ACC112 (cell line): Measurements from ENCODE around the gene FOXD2.

Experiments
- H2AFZ ChIP-seq: fragments of 200-600 bp; sonication (generic); one replicate; pipeline ENCODE4 v1.6.0; 2017; ENCODE audit warnings: antibody characterized with exemption, low read length; ENCODE audit not compliant: unreplicated experiment
- H3K27ac ChIP-seq: fragments of 200-600 bp; sonication (generic); 2 replicates; pipeline ENCODE4 v1.5.1; 2014; ENCODE audit warnings: low read depth, mild to moderate bottlenecking, antibody characterized with exemption, low read length, moderate library complexity
- H3K27me3 ChIP-seq: fragments of 200-600 bp; sonication (generic); 2 replicates; pipeline ENCODE4 v1.6.1; 2014; ENCODE audit warnings: mild to moderate bottlenecking, antibody characterized with exemption, low read length, moderate library complexity, mixed read lengths; ENCODE audit not compliant: insufficient read depth
- H3K36me3 ChIP-seq: fragments of 200-600 bp; sonication (generic); 2 replicates; pipeline ENCODE4 v1.6.1; 2016; ENCODE audit warnings: mild to moderate bottlenecking, antibody characterized with exemption, low read length, moderate library complexity, mixed read lengths; ENCODE audit not compliant: insufficient read depth
- H3K4me1 ChIP-seq: fragments of 200-600 bp; sonication (generic); one replicate; pipeline ENCODE4 v1.6.1; 2016; ENCODE audit warnings: low read length, mixed read lengths; ENCODE audit not compliant: insufficient read depth, unreplicated experiment, control insufficient read depth
- H3K4me3 ChIP-seq: fragments of 200-600 bp; sonication (generic); 2 replicates; pipeline ENCODE4 v1.5.1; 2014; ENCODE audit warnings: mild to moderate bottlenecking, low read depth, low read length
- H3K79me2 ChIP-seq: fragments of 200-600 bp; sonication (generic); one replicate; pipeline ENCODE4 v1.6.0; 2016; ENCODE audit warnings: low read length; ENCODE audit not compliant: control insufficient read depth, unreplicated experiment, insufficient read depth

Gene FOXD2

GRCh38 chr1:47403321-47403910, 34.4 kb upstream of the FOXD2 start:
- Histone ChIP-seq H3K4me3 (no peak overlapping the region), H3K79me2 (no peaks in the 10 kb centered on the region), H3K36me3 (no peaks in the 10 kb centered on the region), H3K27ac (no peak overlapping the region), H3K27me3 (peaks cover 29% of the 10 kb centered on the region; the same call in 1 of the 2 replicates), H3K4me1 (peaks cover 4% of the 10 kb centered on the region), H2AFZ (no peak overlapping the region)

DNA sequence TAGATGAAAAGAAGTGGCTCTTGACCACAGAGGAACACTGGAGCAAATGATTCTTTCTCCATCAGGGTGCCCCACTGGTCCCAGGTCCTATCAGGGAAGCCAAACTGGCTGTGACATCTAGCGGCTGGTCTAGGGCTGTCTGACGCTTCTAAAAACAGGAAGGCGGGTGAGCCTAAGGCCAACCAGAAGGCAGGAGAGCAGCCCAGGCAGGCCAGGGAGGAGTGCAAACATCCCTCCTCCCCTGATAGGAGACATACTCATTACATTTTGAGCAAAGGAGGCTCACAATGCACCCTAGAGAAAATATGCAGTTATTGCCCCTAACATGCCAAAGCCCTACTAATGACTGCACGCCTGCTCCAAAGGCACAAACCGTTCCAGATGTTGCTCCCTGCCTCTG, 32.1 kb upstream of the FOXD2 start:
- H2AFZ ChIP-seq = no peak overlapping the region
- H3K27ac ChIP-seq = no peak overlapping the region
- no peaks in the 10 kb centered on the region for H3K36me3 ChIP-seq
- H3K79me2 ChIP-seq = no peaks in the 10 kb centered on the region
- peaks cover 16% of the 10 kb centered on the region for H3K4me1 ChIP-seq
- H3K4me3 ChIP-seq = no peak overlapping the region
- 0 out of 2 replicates have a peak, but pooled peaks cover 17% of the 10 kb centered on the region for H3K27me3 ChIP-seq

DNA sequence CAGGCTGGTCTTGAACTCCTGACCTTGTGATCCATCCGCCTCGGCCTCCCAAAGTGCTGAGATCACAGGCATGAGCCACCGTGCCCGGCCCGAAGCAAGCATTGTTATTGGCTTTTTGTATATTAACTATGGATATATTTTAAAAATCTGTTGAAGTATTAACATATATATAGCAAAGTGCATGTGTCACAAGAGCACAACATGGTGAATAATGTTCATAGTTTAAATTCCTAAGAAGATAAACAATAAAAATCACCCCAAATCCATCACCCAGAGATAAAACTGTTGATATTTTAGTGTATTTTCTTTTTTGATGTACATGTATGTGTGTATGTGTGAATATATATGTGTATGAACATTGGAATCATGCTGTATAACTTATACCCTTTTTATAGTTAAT, 30.9 kb upstream of the FOXD2 start:
- Histone ChIP-seq H3K4me1 (peaks cover 16% of the 10 kb centered on the region), H3K27ac (no peak overlapping the region), H2AFZ (no peak overlapping the region), H3K4me3 (no peak overlapping the region), H3K27me3 (0 out of 2 replicates have a peak, but pooled peaks cover 8% of the 10 kb centered on the region), H3K36me3 (no peaks in the 10 kb centered on the region), H3K79me2 (no peaks in the 10 kb centered on the region)

DNA sequence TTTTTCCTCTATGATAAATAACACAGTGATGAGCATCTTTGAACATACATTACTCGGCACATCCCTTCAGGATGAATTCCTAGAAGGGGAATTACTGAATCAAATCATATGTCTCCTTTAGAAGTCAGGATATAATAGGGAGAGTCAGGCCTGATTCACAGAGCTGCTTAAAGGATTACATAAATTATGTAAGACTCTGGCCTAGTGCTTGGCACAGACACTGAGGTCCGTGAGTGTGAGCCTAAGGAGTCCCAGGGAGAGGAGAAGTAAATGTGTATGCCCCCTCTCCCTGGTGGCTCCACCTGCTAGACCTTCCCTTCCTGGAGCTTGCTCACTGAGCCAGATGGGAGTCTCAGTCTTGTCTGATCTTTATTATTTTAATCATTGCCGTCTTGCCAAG, 30.4 kb upstream of the FOXD2 start:
- Histone ChIP-seq H3K36me3 (no peaks in the 10 kb centered on the region), H3K27me3 (0 out of 2 replicates have a peak, but pooled peaks cover 2% of the 10 kb centered on the region), H3K79me2 (no peaks in the 10 kb centered on the region), H3K4me3 (no peak overlapping the region), H2AFZ (no peak overlapping the region), H3K4me1 (peaks cover 16% of the 10 kb centered on the region), H3K27ac (no peak overlapping the region)

GRCh38 chr1:47409311-47410067, 28.4 kb upstream of the FOXD2 start:
- no peak overlapping the region for H2AFZ ChIP-seq
- H3K79me2 ChIP-seq = no peaks in the 10 kb centered on the region
- no peak overlapping the region for H3K27ac ChIP-seq
- 0 out of 2 replicates have a peak, but pooled peaks cover 7% of the 10 kb centered on the region for H3K27me3 ChIP-seq
- no peak overlapping the region for H3K4me3 ChIP-seq
- H3K4me1 ChIP-seq = peaks cover 16% of the 10 kb centered on the region
- no peaks in the 10 kb centered on the region for H3K36me3 ChIP-seq

DNA sequence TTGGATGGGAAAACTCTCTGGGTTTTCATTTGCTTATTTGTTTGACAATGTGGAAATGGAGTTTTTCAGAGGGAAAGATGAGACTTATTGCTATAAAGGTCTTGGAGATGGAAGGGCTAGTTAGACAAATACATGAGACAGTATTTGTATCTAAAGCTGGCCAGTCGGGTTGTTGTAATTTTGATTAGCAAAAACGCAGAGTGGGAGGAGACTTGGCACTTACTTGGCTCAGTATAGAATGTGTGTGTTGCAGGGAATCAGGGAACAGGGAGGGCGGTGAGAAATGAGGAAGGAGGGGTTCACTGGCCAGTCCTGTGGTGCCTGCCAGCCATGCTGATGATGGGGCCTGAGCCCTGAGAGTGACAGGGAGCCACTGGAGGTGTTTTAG, 27.8 kb upstream of the FOXD2 start:
- Histone ChIP-seq H3K4me3 (no peak overlapping the region), H3K27ac (no peak overlapping the region), H3K36me3 (no peaks in the 10 kb centered on the region), H3K4me1 (peaks cover 16% of the 10 kb centered on the region), H3K79me2 (no peaks in the 10 kb centered on the region), H3K27me3 (peaks cover 12% of the 10 kb centered on the region), H2AFZ (no peak overlapping the region)

- peaks cover 24% of the 10 kb centered on the region for H3K27me3 ChIP-seq
- no peak overlapping the region for H2AFZ ChIP-seq
- peaks cover 16% of the 10 kb centered on the region for H3K4me1 ChIP-seq
- H3K4me3 ChIP-seq = no peak overlapping the region
- no peaks in the 10 kb centered on the region for H3K36me3 ChIP-seq
- no peaks in the 10 kb centered on the region for H3K79me2 ChIP-seq
- H3K27ac ChIP-seq = no peak overlapping the region
Measured at GRCh38 chr1:47411436-47411835, 26.4 kb upstream of the FOXD2 start.

DNA sequence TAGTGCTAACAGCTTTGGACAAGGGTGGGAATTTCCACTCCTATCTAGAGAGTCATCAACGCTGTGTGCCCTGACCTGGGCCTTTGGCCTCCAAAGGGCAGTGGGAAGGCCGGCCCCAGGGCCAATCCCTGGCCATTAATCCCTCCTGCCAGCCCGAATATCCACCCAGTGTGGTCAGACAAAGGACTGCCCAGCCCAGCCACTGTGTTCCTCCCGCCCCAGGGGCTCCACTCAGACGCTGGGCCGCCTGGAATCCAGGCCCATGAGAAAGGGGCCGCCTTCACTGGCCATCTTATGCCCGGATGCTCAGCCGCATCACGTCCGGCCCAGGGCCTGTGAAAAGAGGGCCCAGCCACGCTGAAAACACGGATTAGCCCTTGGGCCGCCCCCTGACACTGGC, 25.4 kb upstream of the FOXD2 start:
- peaks cover 12% of the 10 kb centered on the region for H3K4me1 ChIP-seq

GRCh38 chr1:47415728-47416318, 22.0 kb upstream of the FOXD2 start, which contains the start of gene FOXE3:
Gene FOXE3, plus strand, starts transcription at chr1:47416285. Its CDS starts 31 bp downstream, at chr1:47416316.
- H3K27me3 ChIP-seq = peaks cover 44% of the 10 kb centered on the region
- H3K79me2 ChIP-seq = no peaks in the 10 kb centered on the region
- no peaks in the 10 kb centered on the region for H3K36me3 ChIP-seq
- no peaks in the 10 kb centered on the region for H3K4me1 ChIP-seq
- H2AFZ ChIP-seq = peak within 1 kb of the TSS; percentile 80
- peak within 1 kb of the TSS; percentile 55; the same call in 1 of the 2 replicates for H3K4me3 ChIP-seq
- H3K27ac ChIP-seq = no peak within 1 kb of the TSS

More for the DNA sequence above, 25.4 kb upstream of the FOXD2 start:
- Histone ChIP-seq H2AFZ (no peak overlapping the region), H3K27ac (no peak overlapping the region), H3K4me3 (no peak overlapping the region), H3K79me2 (no peaks in the 10 kb centered on the region), H3K36me3 (no peaks in the 10 kb centered on the region), H3K27me3 (peaks cover 32% of the 10 kb centered on the region)

GRCh38 chr1:47416319-47417169, 21.3 kb upstream of the FOXD2 start:
- Histone ChIP-seq H3K36me3 (no peaks in the 10 kb centered on the region), H3K27me3 (peaks cover 44% of the 10 kb centered on the region), H3K4me3 (peak overlapping the region; percentile 55; the same call in 1 of the 2 replicates), H3K79me2 (no peaks in the 10 kb centered on the region), H3K4me1 (no peaks in the 10 kb centered on the region), H3K27ac (no peak overlapping the region), H2AFZ (peak overlapping the region; percentile 80)
